ENCODE measurements around the gene MRPL55.

Gene MRPL55

GRCh38 chr1:228058949-228059633 lies 50.0 kb downstream of the MRPL55 start:
- no peaks in the 10 kb centered on the region for H4K20me1 ChIP-seq (ENCODE audit: insufficient read depth, low read length)
- no peaks in the 10 kb centered on the region for H3K9me3 ChIP-seq (replicated peaks; ENCODE audit: insufficient read depth, low read length)
- H3K27me3 ChIP-seq (replicated peaks; ENCODE audit: insufficient read depth, low read length): peaks cover 17% of the 10 kb centered on the region
- H3K4me1 ChIP-seq (ENCODE audit: low read length): no peaks in the 10 kb centered on the region
- no peak overlapping the region for H3K27ac ChIP-seq (ENCODE audit: low read length)
- no peak overlapping the region for H2AFZ ChIP-seq (ENCODE audit: low read length)
- no peaks in the 10 kb centered on the region for H3K36me3 ChIP-seq (replicated peaks; ENCODE audit: insufficient read depth, low read length)
- no peaks in the 10 kb centered on the region for H3F3A ChIP-seq (ENCODE audit: insufficient read depth, low read length)
- no peak overlapping the region for H3K4me3 ChIP-seq (ENCODE audit: low read length)
- no peaks in the 10 kb centered on the region for H3K9me2 ChIP-seq (replicated peaks; ENCODE audit: insufficient read depth, low read length)
- no peak for TF ChIP-seq EZH2 (optimal IDR thresholded peaks at IDR 0.05; ENCODE audit: low read depth, low read length)
- no peak overlapping the region for H3K9ac ChIP-seq (ENCODE audit: low read length)
- no peak overlapping the region for H3K4me2 ChIP-seq (ENCODE audit: low read depth, low read length)
- no peaks in the 10 kb centered on the region for H3K79me2 ChIP-seq (ENCODE audit: low read length)
- DNase-seq: no peak

GRCh38 chr1:228058172-228058948 lies 50.7 kb downstream of the MRPL55 start:
- H3K9me2 ChIP-seq (replicated peaks; ENCODE audit: insufficient read depth, low read length): no peaks in the 10 kb centered on the region
- TF ChIP-seq EZH2 (optimal IDR thresholded peaks at IDR 0.05; ENCODE audit: low read depth, low read length) (no peak), EZH2phosphoT487 (IDR thresholded peaks at IDR 0.05; ENCODE audit: low read length) (no peak)
- TF ChIP-seq, protein P1, sequence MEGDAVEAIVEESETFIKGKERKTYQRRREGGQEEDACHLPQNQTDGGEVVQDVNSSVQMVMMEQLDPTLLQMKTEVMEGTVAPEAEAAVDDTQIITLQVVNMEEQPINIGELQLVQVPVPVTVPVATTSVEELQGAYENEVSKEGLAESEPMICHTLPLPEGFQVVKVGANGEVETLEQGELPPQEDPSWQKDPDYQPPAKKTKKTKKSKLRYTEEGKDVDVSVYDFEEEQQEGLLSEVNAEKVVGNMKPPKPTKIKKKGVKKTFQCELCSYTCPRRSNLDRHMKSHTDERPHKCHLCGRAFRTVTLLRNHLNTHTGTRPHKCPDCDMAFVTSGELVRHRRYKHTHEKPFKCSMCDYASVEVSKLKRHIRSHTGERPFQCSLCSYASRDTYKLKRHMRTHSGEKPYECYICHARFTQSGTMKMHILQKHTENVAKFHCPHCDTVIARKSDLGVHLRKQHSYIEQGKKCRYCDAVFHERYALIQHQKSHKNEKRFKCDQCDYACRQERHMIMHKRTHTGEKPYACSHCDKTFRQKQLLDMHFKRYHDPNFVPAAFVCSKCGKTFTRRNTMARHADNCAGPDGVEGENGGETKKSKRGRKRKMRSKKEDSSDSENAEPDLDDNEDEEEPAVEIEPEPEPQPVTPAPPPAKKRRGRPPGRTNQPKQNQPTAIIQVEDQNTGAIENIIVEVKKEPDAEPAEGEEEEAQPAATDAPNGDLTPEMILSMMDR (IDR thresholded peaks at IDR 0.05; ENCODE audit: low read length): no peak
- no peaks in the 10 kb centered on the region for H3K9me3 ChIP-seq (replicated peaks; ENCODE audit: insufficient read depth, low read length)
- no peaks in the 10 kb centered on the region for H3F3A ChIP-seq (ENCODE audit: insufficient read depth, low read length)
- H3K79me2 ChIP-seq (ENCODE audit: low read length): no peaks in the 10 kb centered on the region
- no peak overlapping the region for H3K4me2 ChIP-seq (ENCODE audit: low read depth, low read length)
- H3K27me3 ChIP-seq (replicated peaks; ENCODE audit: insufficient read depth, low read length): peaks cover 17% of the 10 kb centered on the region
- H4K20me1 ChIP-seq (ENCODE audit: insufficient read depth, low read length): no peaks in the 10 kb centered on the region
- no peaks in the 10 kb centered on the region for H3K4me1 ChIP-seq (ENCODE audit: low read length)
- no peak overlapping the region for H3K4me3 ChIP-seq (ENCODE audit: low read length)
- H3K36me3 ChIP-seq (replicated peaks; ENCODE audit: insufficient read depth, low read length): no peaks in the 10 kb centered on the region
- DNase-seq: no peak
- H2AFZ ChIP-seq (ENCODE audit: low read length): no peak overlapping the region
- H3K27ac ChIP-seq (ENCODE audit: low read length): no peak overlapping the region
- no peak overlapping the region for H3K9ac ChIP-seq (ENCODE audit: low read length)
